GM19452 (cell line): ENCODE measurements around the gene TMEM141.
"Not testable (repeated sequence)": the region's sequence is repeated elsewhere in the genome, so short reads cannot be mapped to it uniquely, and the experiment has no call there.

Source experiments
- ATAC-seq: cut with Tn5 transposase; IDR thresholded peaks from one replicate; pipeline ENCODE4 v1.9.1; 2021; ENCODE audit not compliant: unreplicated experiment

Gene TMEM141

GRCh38 chr9:136793086-136793946 is 2.2 kb downstream of the TMEM141 start:
- no peak for ATAC-seq

GRCh38 chr9:136794281-136794999 is 3.3 kb downstream of the TMEM141 start:
- no peak for ATAC-seq

GRCh38 chr9:136795000-136795348 is 3.8 kb downstream of the TMEM141 start:
- no peak for ATAC-seq

- no peak for ATAC-seq
These were observed 5.2 kb downstream of the TMEM141 start, which contains the start of gene CCDC183 for GRCh38 chr9:136796238-136796774. CCDC183 (plus strand) TSS chr9:136796338; CDS start chr9:136796398, 60 bp downstream.

- not testable (repeated sequence) for ATAC-seq
These were observed 5.7 kb downstream of the TMEM141 start for GRCh38 chr9:136796775-136797347.

GRCh38 chr9:136798708-136799078 is 7.5 kb downstream of the TMEM141 start:
- ATAC-seq = no peak

GRCh38 chr9:136799079-136799853 is 8.1 kb downstream of the TMEM141 start:
- no peak for ATAC-seq

GRCh38 chr9:136799854-136800657 is 8.9 kb downstream of the TMEM141 start:
- ATAC-seq = peak; percentile 51

- ATAC-seq = no peak
These were observed 11.2 kb downstream of the TMEM141 start for GRCh38 chr9:136802321-136802720.

GRCh38 chr9:136803009-136803550 is 11.9 kb downstream of the TMEM141 start:
- not testable (repeated sequence) for ATAC-seq

GRCh38 chr9:136803551-136804508 is 12.7 kb downstream of the TMEM141 start:
- ATAC-seq = no peak

GRCh38 chr9:136804509-136805206 is 13.5 kb downstream of the TMEM141 start:
- no peak for ATAC-seq

- ATAC-seq = no peak
These were observed 14.1 kb downstream of the TMEM141 start for GRCh38 chr9:136805207-136805740.

GRCh38 chr9:136806067-136806466 is 14.9 kb downstream of the TMEM141 start:
- ATAC-seq = no peak

GRCh38 chr9:136806631-136807201 is 15.6 kb downstream of the TMEM141 start:
- ATAC-seq = no peak

GRCh38 chr9:136807281-136808074 is 16.3 kb downstream of the TMEM141 start, which contains the start of gene RABL6:
RABL6 (plus strand) TSS chr9:136807948; CDS start chr9:136808197, 249 bp downstream.
- peak; percentile 76 for ATAC-seq
